HCT116 (cell line): ENCODE results near the gene ADAMTSL2.

Experiments used
- EGR1 ChIP-seq: IDR thresholded peaks from 2 replicates; pipeline ENCODE4 v1.6.1; 2012; ENCODE audit warnings: low read depth
- ELF1 ChIP-seq: IDR thresholded peaks from 2 replicates; pipeline ENCODE4 v1.6.1; 2012; ENCODE audit warnings: low read depth, borderline replicate concordance
- EZH2 ChIP-seq: fragments of 200-600 bp; sonication (generic); IDR thresholded peaks from 2 replicates; pipeline ENCODE4 v1.6.1; 2017; ENCODE audit warnings: antibody characterized with exemption, mixed run types
- EZH2phosphoT487 ChIP-seq: fragments of 200-600 bp; IDR thresholded peaks from 2 replicates; pipeline ENCODE4 v1.6.1; 2018; ENCODE audit warnings: antibody characterized with exemption, borderline replicate concordance
- POLR2A ChIP-seq: IDR thresholded peaks from 2 replicates; pipeline ENCODE4 v1.7.0; 2011; ENCODE audit warnings: borderline replicate concordance; ENCODE audit not compliant: insufficient read depth, insufficient read length; ENCODE audit errors: extremely low read depth
- POLR2AphosphoS5 ChIP-seq: IDR thresholded peaks from 2 replicates; pipeline ENCODE4 v1.6.1; 2011; ENCODE audit warnings: mild to moderate bottlenecking, low read depth, low read length, moderate library complexity
- YY1 ChIP-seq: IDR thresholded peaks from 2 replicates; pipeline ENCODE4 v1.6.1; 2011; ENCODE audit warnings: low read length, low read depth, moderate library complexity, mild to moderate bottlenecking; ENCODE audit not compliant: insufficient replicate concordance; ENCODE audit errors: extremely low read depth
- ZFX ChIP-seq: fragments of 450-650 bp; IDR thresholded peaks from 2 replicates; pipeline ENCODE4 v1.6.1; 2017
- ZNF274 ChIP-seq: fragments of 200-500 bp; sonication (Bioruptor generic); IDR thresholded peaks from 2 replicates; pipeline ENCODE4 v1.6.1; 2014; ENCODE audit warnings: mild to moderate bottlenecking, low read depth, low read length, inconsistent platforms
- TF ChIP-seq, protein P1 (sequence below), 3 experiments: fragments of 200-600 bp in 1 of 3; sonication (generic) in 1 of 3; IDR thresholded peaks in 2 of 3; conservative IDR thresholded peaks in 1 of 3; 2 replicates each; pipeline ENCODE4 v1.5.1; 2012 to 2017; ENCODE audit warnings: low read depth in 2 of 3, low read length in 2 of 3, antibody characterized with exemption in 1 of 3, borderline replicate concordance in 1 of 3, control low read depth in 1 of 3, mild to moderate bottlenecking in 1 of 3, mixed read lengths in 1 of 3, mixed run types in 1 of 3, moderate library complexity in 1 of 3; ENCODE audit not compliant: insufficient read depth in 1 of 3
- TF ChIP-seq, protein P2 (sequence below): IDR thresholded peaks from 2 replicates; pipeline ENCODE4 v1.6.1; 2011; ENCODE audit warnings: mild to moderate bottlenecking, low read length, moderate library complexity; ENCODE audit not compliant: insufficient replicate concordance; ENCODE audit errors: extremely low read depth
- TF ChIP-seq, protein P3 (sequence below): IDR thresholded peaks from 2 replicates; pipeline ENCODE4 v1.6.1; 2012; ENCODE audit warnings: low read depth
- TF ChIP-seq, protein P4 (sequence below): IDR thresholded peaks from 2 replicates; pipeline ENCODE4 v1.6.1; 2012

DNA sequence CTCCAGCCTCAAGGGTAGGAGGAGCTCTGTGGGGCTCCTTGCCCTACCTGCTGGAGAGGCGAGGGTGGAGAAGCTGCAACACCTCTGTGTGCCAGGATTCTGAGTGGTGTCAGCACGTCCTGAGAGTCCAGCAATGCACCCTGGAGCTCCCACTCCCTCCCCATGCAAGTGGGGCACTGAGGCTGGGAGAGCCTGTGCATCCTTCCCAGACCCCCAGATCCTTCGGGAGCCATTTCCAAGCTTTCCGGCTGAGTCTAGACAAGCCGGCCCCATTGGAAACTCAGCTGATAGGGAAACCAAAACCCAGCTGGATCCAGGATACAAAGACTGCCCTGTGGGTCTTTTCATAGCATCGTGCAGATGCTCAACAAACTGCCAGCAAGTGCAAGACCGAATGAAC is 72.9 kb downstream of the ADAMTSL2 start:
- TF ChIP-seq, protein P1, sequence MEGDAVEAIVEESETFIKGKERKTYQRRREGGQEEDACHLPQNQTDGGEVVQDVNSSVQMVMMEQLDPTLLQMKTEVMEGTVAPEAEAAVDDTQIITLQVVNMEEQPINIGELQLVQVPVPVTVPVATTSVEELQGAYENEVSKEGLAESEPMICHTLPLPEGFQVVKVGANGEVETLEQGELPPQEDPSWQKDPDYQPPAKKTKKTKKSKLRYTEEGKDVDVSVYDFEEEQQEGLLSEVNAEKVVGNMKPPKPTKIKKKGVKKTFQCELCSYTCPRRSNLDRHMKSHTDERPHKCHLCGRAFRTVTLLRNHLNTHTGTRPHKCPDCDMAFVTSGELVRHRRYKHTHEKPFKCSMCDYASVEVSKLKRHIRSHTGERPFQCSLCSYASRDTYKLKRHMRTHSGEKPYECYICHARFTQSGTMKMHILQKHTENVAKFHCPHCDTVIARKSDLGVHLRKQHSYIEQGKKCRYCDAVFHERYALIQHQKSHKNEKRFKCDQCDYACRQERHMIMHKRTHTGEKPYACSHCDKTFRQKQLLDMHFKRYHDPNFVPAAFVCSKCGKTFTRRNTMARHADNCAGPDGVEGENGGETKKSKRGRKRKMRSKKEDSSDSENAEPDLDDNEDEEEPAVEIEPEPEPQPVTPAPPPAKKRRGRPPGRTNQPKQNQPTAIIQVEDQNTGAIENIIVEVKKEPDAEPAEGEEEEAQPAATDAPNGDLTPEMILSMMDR (IDR thresholded peaks at IDR 0.05 in 2 of 3, conservative IDR thresholded peaks at IDR 0.05 in 1 of 3; ENCODE audit: borderline replicate concordance in 1 of 3, insufficient read depth in 1 of 3, low read depth in 2 of 3, low read length in 2 of 3), result no peak
- TF ChIP-seq EGR1 (no peak), POLR2AphosphoS5 (no peak), EZH2phosphoT487 (no peak), EZH2 (no peak), ZNF274 (no peak), ZFX (no peak), POLR2A (no peak), ELF1 (no peak), YY1 (no peak)
- TF ChIP-seq, protein P2, sequence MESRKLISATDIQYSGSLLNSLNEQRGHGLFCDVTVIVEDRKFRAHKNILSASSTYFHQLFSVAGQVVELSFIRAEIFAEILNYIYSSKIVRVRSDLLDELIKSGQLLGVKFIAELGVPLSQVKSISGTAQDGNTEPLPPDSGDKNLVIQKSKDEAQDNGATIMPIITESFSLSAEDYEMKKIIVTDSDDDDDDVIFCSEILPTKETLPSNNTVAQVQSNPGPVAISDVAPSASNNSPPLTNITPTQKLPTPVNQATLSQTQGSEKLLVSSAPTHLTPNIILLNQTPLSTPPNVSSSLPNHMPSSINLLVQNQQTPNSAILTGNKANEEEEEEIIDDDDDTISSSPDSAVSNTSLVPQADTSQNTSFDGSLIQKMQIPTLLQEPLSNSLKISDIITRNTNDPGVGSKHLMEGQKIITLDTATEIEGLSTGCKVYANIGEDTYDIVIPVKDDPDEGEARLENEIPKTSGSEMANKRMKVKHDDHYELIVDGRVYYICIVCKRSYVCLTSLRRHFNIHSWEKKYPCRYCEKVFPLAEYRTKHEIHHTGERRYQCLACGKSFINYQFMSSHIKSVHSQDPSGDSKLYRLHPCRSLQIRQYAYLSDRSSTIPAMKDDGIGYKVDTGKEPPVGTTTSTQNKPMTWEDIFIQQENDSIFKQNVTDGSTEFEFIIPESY, result no peak
- TF ChIP-seq, protein P3, sequence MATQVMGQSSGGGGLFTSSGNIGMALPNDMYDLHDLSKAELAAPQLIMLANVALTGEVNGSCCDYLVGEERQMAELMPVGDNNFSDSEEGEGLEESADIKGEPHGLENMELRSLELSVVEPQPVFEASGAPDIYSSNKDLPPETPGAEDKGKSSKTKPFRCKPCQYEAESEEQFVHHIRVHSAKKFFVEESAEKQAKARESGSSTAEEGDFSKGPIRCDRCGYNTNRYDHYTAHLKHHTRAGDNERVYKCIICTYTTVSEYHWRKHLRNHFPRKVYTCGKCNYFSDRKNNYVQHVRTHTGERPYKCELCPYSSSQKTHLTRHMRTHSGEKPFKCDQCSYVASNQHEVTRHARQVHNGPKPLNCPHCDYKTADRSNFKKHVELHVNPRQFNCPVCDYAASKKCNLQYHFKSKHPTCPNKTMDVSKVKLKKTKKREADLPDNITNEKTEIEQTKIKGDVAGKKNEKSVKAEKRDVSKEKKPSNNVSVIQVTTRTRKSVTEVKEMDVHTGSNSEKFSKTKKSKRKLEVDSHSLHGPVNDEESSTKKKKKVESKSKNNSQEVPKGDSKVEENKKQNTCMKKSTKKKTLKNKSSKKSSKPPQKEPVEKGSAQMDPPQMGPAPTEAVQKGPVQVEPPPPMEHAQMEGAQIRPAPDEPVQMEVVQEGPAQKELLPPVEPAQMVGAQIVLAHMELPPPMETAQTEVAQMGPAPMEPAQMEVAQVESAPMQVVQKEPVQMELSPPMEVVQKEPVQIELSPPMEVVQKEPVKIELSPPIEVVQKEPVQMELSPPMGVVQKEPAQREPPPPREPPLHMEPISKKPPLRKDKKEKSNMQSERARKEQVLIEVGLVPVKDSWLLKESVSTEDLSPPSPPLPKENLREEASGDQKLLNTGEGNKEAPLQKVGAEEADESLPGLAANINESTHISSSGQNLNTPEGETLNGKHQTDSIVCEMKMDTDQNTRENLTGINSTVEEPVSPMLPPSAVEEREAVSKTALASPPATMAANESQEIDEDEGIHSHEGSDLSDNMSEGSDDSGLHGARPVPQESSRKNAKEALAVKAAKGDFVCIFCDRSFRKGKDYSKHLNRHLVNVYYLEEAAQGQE, result no peak
- TF ChIP-seq, protein P4, sequence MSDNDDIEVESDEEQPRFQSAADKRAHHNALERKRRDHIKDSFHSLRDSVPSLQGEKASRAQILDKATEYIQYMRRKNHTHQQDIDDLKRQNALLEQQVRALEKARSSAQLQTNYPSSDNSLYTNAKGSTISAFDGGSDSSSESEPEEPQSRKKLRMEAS, result no peak
